Neural crest cell (in vitro differentiated cells): ENCODE data around the gene ABCG1. TPM values are rescaled to one million over a fixed set of nuclear protein-coding genes. Genes with fewer than 3 reads are reported as not detected.

Source experiments
- DNase-seq: peaks from one replicate; pipeline ENCODE4 v3.0.0; 2021; ENCODE audit warnings: low read depth, mixed read lengths, low spot score
- H3K27ac Mint-ChIP-seq: one replicate; pipeline ENCODE4 v1.8.0; 2021; ENCODE audit warnings: mild to moderate bottlenecking, mixed read lengths; ENCODE audit not compliant: unreplicated experiment
- H3K27me3 Mint-ChIP-seq: 2 replicates; pipeline ENCODE4 v1.8.0; 2021; ENCODE audit warnings: low read depth, mild to moderate bottlenecking, mixed read lengths
- H3K36me3 Mint-ChIP-seq: 2 replicates; pipeline ENCODE4 v1.8.0; 2021; ENCODE audit warnings: low read depth, mild to moderate bottlenecking, mixed read lengths
- H3K4me1 Mint-ChIP-seq: 2 replicates; pipeline ENCODE4 v1.8.0; 2021; ENCODE audit warnings: mixed read lengths
- H3K4me3 Mint-ChIP-seq: one replicate; pipeline ENCODE4 v1.8.0; 2021; ENCODE audit warnings: mild to moderate bottlenecking, mixed read lengths
- H3K9me3 Mint-ChIP-seq: 2 replicates; pipeline ENCODE4 v1.8.0; 2021; ENCODE audit warnings: mixed read lengths
- CTCF ChIP-seq: fragments of 200-600 bp; sonication (generic); conservative IDR thresholded peaks from 2 replicates; pipeline ENCODE4 v1.5.0; 2021; ENCODE audit warnings: antibody characterized with exemption, mild to moderate bottlenecking
- total RNA-seq: library from RNA; stranded (reverse); gene quantifications from 2 replicates; pipeline ENCODE4 v1.2.1, GENCODE V29; 2021

The ABCG1 gene
- total RNA-seq, 1 donor from 2014 or later, result 3.3 TPM

GRCh38 chr21:42341776-42342542 is 123.0 kb downstream of the ABCG1 start:
- Mint-ChIP-seq H3K9me3 (peaks cover 4% of the 10 kb centered on the region), H3K4me3 (no peak overlapping the region), H3K27ac (no peak overlapping the region), H3K27me3 (no peaks in the 10 kb centered on the region), H3K4me1 (peaks cover 22% of the 10 kb centered on the region), H3K36me3 (no peaks in the 10 kb centered on the region)
- no peak for DNase-seq
- TF ChIP-seq CTCF, result no peak

GRCh38 chr21:42343101-42343500 is 124.2 kb downstream of the ABCG1 start:
- no peaks in the 10 kb centered on the region for H3K27me3 Mint-ChIP-seq
- DNase-seq, result no peak
- H3K36me3 Mint-ChIP-seq, result no peaks in the 10 kb centered on the region
- no peak overlapping the region for H3K4me3 Mint-ChIP-seq
- H3K9me3 Mint-ChIP-seq, result no peaks in the 10 kb centered on the region
- TF ChIP-seq CTCF, result no peak
- H3K4me1 Mint-ChIP-seq, result peaks cover 16% of the 10 kb centered on the region
- no peak overlapping the region for H3K27ac Mint-ChIP-seq

GRCh38 chr21:42343556-42343955 is 124.6 kb downstream of the ABCG1 start:
- TF ChIP-seq CTCF, result no peak
- no peak for DNase-seq
- Mint-ChIP-seq H3K4me3 (no peak overlapping the region), H3K27ac (no peak overlapping the region), H3K4me1 (peaks cover 14% of the 10 kb centered on the region), H3K9me3 (no peaks in the 10 kb centered on the region), H3K27me3 (no peaks in the 10 kb centered on the region), H3K36me3 (no peaks in the 10 kb centered on the region)

GRCh38 chr21:42343963-42344510 is 125.1 kb downstream of the ABCG1 start:
- no peaks in the 10 kb centered on the region for H3K27me3 Mint-ChIP-seq
- no peaks in the 10 kb centered on the region for H3K9me3 Mint-ChIP-seq
- no peak for DNase-seq
- H3K36me3 Mint-ChIP-seq, result no peaks in the 10 kb centered on the region
- no peak for TF ChIP-seq CTCF
- peaks cover 14% of the 10 kb centered on the region for H3K4me1 Mint-ChIP-seq
- H3K27ac Mint-ChIP-seq, result no peak overlapping the region
- H3K4me3 Mint-ChIP-seq, result no peak overlapping the region

GRCh38 chr21:42344631-42345030 is 125.7 kb downstream of the ABCG1 start:
- no peak overlapping the region for H3K27ac Mint-ChIP-seq
- no peak overlapping the region for H3K4me3 Mint-ChIP-seq
- no peaks in the 10 kb centered on the region for H3K36me3 Mint-ChIP-seq
- no peak for DNase-seq
- no peaks in the 10 kb centered on the region for H3K27me3 Mint-ChIP-seq
- peaks cover 14% of the 10 kb centered on the region for H3K4me1 Mint-ChIP-seq
- no peak for TF ChIP-seq CTCF
- H3K9me3 Mint-ChIP-seq, result no peaks in the 10 kb centered on the region
